RWPE2 (cell line): ENCODE data around the gene SLC10A4.

Experiments
- ATAC-seq: fragments of 200-7000 bp; cut with Tn5 transposase; 3 replicates; pipeline ENCODE4 v1.9.1; 2021; ENCODE audit warnings: low read depth
- DNase-seq: peaks from one replicate; pipeline ENCODE4 v3.0.0-alpha.2; 2020; ENCODE audit warnings: low spot score
- H3K27ac ChIP-seq: fragments of 450-650 bp; 2 replicates; pipeline ENCODE4 v1.5.1; 2017; ENCODE audit warnings: mild to moderate bottlenecking; ENCODE audit not compliant: poor library complexity, severe bottlenecking
- H3K27me3 ChIP-seq: fragments of 250-450 bp; sonication (Bioruptor Pico); 2 replicates; pipeline ENCODE4 v1.5.1; 2021; ENCODE audit warnings: mild to moderate bottlenecking, moderate library complexity; ENCODE audit not compliant: insufficient read depth, poor library complexity, severe bottlenecking
- H3K36me3 ChIP-seq: fragments of 250-450 bp; sonication (Bioruptor Pico); 2 replicates; pipeline ENCODE4 v1.5.1; 2020; ENCODE audit warnings: low read depth, mild to moderate bottlenecking, moderate library complexity
- H3K4me1 ChIP-seq: fragments of 250-450 bp; sonication (Bioruptor Pico); 2 replicates; pipeline ENCODE4 v1.5.1; 2021; ENCODE audit warnings: mild to moderate bottlenecking, moderate library complexity; ENCODE audit not compliant: insufficient read depth, poor library complexity, severe bottlenecking
- H3K4me3 ChIP-seq: fragments of 250-450 bp; sonication (Bioruptor Pico); 2 replicates; pipeline ENCODE4 v1.5.1; 2021; ENCODE audit warnings: mild to moderate bottlenecking, moderate library complexity; ENCODE audit not compliant: severe bottlenecking
- H3K9me3 ChIP-seq: fragments of 250-450 bp; sonication (Bioruptor Pico); 2 replicates; pipeline ENCODE4 v1.5.1; 2021; ENCODE audit warnings: mild to moderate bottlenecking, moderate library complexity; ENCODE audit not compliant: severe bottlenecking
- TF ChIP-seq, protein P1 (sequence below): fragments of 450-650 bp; IDR thresholded peaks from one replicate; pipeline ENCODE4 v1.5.1; 2017; ENCODE audit warnings: mild to moderate bottlenecking, moderate library complexity; ENCODE audit not compliant: poor library complexity, severe bottlenecking

The SLC10A4 gene

DNA sequence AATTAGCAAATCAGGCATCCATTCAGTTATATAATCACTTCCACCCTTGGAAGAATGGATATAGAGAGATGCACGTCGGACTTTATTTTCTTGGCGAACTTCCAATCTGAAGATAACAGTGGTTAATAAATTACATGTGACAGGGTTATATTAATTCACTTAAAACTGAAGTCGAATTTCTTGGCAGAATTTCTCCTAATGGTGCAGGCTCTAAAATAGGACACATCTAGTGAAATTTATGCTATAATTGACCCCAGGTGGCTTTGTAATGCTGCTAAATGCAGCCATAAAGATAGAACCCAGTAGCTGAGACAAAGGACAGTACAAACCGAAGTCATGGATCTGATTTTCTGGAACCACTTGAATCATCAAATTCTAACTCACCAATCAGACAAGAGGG is 20.8 kb upstream of the SLC10A4 start:
- no peaks in the 10 kb centered on the region for H3K27me3 ChIP-seq
- TF ChIP-seq, protein P1, sequence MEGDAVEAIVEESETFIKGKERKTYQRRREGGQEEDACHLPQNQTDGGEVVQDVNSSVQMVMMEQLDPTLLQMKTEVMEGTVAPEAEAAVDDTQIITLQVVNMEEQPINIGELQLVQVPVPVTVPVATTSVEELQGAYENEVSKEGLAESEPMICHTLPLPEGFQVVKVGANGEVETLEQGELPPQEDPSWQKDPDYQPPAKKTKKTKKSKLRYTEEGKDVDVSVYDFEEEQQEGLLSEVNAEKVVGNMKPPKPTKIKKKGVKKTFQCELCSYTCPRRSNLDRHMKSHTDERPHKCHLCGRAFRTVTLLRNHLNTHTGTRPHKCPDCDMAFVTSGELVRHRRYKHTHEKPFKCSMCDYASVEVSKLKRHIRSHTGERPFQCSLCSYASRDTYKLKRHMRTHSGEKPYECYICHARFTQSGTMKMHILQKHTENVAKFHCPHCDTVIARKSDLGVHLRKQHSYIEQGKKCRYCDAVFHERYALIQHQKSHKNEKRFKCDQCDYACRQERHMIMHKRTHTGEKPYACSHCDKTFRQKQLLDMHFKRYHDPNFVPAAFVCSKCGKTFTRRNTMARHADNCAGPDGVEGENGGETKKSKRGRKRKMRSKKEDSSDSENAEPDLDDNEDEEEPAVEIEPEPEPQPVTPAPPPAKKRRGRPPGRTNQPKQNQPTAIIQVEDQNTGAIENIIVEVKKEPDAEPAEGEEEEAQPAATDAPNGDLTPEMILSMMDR, result no peak
- ATAC-seq (no peak), DNase-seq (no peak)
- H3K4me3 ChIP-seq, result no peak overlapping the region
- no peaks in the 10 kb centered on the region for H3K36me3 ChIP-seq
- no peaks in the 10 kb centered on the region for H3K9me3 ChIP-seq
- H3K4me1 ChIP-seq, result no peaks in the 10 kb centered on the region
- H3K27ac ChIP-seq, result no peak overlapping the region

DNA sequence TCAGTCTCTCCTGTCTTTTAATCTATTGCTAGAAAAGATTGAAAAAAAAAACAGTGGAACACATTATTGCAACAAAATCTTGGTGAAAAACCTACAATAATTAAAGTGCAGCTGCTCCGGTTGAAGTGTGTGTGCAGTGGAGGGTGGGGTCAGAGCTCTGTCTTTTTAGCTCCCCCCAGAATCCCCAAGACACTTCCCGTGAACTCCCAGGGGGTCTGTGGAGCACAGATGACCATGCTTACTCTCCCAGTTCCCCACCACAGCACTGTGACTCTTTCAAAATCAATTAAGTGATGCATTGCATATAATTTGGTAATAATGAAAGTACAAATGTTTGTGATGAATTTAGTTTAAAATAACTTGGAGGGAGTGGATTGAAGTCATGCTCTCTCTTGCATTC is 15.7 kb upstream of the SLC10A4 start:
- TF ChIP-seq, protein P1, result no peak
- Histone ChIP-seq H3K4me1 (no peaks in the 10 kb centered on the region), H3K27ac (no peak overlapping the region), H3K4me3 (no peak overlapping the region), H3K36me3 (no peaks in the 10 kb centered on the region), H3K9me3 (no peaks in the 10 kb centered on the region), H3K27me3 (no peaks in the 10 kb centered on the region)
- no peak for DNase-seq
- ATAC-seq, result no peak

GRCh38 chr4:48467891-48468290 is 15.3 kb upstream of the SLC10A4 start:
- DNase-seq, result no peak
- TF ChIP-seq, protein P1, result no peak
- no peak for ATAC-seq
- no peak overlapping the region for H3K27ac ChIP-seq
- no peak overlapping the region for H3K4me3 ChIP-seq
- no peaks in the 10 kb centered on the region for H3K36me3 ChIP-seq
- H3K27me3 ChIP-seq, result no peaks in the 10 kb centered on the region
- no peaks in the 10 kb centered on the region for H3K4me1 ChIP-seq
- H3K9me3 ChIP-seq, result no peaks in the 10 kb centered on the region

DNA sequence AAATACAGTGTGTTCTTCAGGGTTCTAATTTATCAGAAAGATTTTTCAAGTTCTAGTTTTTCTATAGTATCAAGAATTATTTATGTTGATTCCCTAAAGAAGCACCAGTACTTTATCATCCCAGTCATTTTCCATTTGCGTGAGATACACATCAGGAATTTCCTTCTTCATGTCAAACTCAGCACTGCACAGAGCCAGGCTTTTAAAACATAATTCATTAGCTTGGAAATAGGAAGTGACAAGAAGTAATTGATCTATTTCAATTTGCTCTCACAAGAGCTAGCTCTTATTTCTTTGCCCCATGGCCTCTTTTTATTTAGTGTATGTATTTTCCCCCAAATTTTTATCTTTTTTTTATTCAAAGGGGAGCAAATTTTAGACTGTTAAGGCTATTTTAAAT is 13.0 kb upstream of the SLC10A4 start:
- Histone ChIP-seq H3K4me3 (no peak overlapping the region), H3K9me3 (no peaks in the 10 kb centered on the region), H3K27me3 (no peaks in the 10 kb centered on the region), H3K27ac (no peak overlapping the region), H3K4me1 (no peaks in the 10 kb centered on the region), H3K36me3 (no peaks in the 10 kb centered on the region)
- DNase-seq (no peak), ATAC-seq (no peak)
- TF ChIP-seq, protein P1, result no peak

DNA sequence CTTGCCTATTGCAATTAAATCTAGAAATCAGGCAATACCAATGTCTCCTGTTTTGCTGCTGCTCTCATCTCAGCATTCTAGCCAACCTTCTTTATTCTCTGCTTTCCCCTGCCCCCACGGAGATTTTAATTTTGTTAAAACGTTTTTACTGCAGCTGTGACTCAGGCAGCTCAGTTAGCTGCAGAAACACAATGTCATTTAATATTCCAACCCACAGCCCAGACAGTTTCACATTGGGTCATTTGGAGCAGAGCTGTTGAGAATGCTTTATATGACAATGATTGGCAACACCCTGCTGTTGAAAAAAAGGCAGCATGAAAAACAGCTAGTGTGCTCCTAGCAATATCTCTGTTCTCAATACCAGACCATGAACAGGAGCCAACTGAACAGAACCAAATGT is 12.6 kb upstream of the SLC10A4 start:
- Histone ChIP-seq H3K36me3 (no peaks in the 10 kb centered on the region), H3K27ac (no peak overlapping the region), H3K4me3 (no peak overlapping the region), H3K27me3 (no peaks in the 10 kb centered on the region), H3K9me3 (no peaks in the 10 kb centered on the region), H3K4me1 (no peaks in the 10 kb centered on the region)
- TF ChIP-seq, protein P1, result no peak
- ATAC-seq (no peak), DNase-seq (no peak)
